NCI-H2171 (cell line): ENCODE measurements around the gene IL1F10.
A peak's percentile ranks its signal among the peaks of the same experiment; 100 is the strongest.
"Not testable (repeated sequence)": the region's sequence is repeated elsewhere in the genome, so short reads cannot be mapped to it uniquely, and the experiment has no call there.

Experiments used
- DNase-seq: peaks from one replicate; lab custom pipeline; 2025; lab: John Stamatoyannopoulos, UW

The IL1F10 gene

DNA sequence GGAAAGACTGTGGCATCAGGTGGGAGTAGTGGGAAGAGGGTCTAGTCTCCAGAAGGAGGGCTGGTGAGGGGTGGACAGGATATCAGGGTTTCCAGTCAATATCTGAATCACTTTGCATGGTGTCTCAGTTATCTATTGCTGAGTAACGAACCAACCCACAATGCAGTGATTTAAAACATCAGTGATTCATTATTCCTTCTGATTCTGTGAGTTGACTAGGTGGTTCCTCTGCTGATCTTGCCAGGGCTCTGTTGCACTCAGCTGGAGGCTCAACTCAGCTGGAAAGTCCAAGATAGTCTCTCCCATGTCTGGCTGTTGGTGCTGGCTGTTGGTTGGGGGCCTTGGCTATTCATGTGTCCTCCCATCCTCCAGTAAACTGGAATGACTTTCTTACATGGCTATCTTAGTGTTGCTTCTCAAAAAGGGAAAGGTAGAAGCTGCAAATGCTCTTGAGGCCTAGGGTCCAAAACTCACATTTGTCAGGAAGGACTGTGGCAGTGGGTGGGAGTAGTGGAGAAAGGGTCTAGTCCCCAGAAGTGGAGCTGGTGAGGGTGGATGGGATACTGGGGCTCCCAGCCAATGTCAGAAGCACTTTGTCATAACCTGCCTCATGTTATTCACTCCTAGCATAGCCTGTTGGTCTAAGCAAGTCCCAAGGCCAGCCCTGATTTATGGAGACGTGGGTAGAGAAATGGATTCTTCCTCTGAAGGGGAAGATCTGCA, 13.9 kb downstream of the IL1F10 start:
- DNase-seq, result no peak

DNA sequence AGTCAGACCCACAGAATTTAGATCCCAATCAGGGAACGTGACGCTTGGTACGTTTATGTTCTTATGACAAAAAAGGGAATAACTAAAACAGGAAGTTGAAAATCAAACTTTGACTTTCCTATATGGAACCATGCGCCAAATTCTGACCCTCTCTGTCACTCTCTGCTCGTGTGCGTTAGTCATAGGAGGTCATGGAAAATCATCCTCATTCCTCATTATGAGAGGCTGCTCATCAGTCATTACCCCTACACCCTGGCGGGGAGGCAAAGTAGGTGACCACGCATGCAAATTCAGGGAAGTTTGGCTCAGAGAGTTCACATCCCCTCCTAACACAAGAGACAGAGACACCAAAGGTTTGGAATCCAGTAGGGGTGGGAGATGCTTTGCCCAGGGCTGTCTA, 15.5 kb downstream of the IL1F10 start:
- no peak for DNase-seq

DNA sequence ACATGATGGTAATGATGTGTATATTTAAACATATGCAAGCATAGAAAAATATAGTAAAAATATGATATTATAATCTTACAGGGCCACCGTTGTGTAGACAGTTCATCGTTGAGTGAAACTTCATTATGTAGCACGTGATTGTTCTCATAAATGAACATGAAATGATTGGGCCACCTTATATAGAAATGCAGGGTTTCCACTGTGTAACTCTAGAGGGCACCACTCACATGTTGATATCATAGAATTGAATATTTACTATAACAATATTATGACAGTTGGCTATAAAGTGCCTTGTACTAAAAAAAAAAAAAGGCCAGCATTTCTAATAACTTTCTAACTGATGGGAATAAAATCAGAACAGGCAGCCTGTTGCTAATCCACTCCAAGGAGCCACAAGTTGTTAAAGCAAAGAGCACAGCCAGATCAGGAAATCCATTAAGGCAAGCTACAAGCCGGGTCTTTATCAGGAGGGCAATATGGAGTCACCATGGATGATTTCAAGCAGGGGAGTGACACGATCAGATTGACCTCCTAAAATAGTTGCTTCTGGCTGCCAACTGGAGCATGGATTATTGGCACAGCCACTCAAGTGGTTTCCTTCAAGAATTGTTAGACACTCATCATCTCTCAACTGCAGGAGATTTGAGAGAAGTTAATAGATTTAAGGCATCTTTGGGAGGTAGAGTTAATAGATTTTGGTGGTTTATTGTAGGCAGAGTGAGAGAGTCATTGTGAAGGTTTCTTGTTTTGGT, 16.7 kb downstream of the IL1F10 start:
- no peak for DNase-seq

DNA sequence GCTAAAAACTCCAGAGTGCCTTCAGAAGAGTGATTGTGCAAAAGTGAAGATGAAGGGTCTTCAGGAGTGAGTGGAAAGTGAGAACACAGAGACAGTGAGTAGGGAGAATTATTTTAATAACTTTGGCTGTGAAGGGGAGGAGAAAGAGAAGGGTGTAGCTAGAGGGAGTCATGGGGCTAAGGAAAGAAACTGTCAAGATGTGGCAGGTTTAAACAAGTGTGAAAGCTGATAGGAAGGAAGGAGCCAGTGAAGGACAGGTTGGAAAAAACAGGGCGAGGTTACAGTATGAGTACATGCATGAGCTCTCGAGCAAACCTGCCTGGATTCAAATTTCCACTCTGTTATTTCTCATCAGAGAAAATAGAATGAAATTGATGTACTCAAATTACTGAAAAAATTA, 17.8 kb downstream of the IL1F10 start:
- DNase-seq, result peak; percentile 1

DNA sequence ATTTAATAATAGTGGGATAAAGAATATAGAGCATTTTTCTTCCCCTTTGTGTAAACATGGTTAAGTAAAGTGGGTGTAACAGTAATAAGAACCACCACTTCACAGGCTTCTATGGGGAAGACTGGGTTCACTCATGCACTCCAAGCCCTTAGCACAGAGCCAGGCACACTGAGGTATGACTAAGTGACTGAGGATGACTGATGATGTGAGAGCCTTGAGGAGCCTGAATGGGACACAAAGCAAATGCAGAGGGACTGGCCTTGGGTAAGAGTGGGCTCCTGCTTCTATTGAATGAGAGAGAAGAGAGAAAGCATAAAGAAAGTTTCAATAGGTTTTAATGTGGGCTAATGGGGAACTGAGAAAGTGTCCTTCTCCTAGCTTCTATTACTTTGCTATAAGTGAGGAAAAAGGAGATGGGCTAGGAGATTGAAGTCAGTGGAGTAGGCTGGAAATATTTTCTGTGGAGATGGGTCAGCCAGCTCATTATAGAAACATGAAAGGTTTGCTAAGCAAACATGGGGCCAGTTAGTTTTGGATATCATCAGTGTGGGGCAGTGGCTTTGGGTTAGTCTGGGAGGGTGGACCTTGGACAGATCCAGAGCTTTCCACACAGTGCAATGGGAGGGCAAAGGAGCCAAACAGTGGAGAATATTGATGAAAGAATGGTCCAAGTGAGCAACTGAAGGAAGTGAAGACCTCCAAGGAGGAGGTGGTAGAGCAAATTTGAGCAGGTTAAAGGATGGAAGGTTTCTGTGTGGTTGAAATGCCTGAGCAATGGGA, 20.6 kb downstream of the IL1F10 start:
- DNase-seq, result no peak

DNA sequence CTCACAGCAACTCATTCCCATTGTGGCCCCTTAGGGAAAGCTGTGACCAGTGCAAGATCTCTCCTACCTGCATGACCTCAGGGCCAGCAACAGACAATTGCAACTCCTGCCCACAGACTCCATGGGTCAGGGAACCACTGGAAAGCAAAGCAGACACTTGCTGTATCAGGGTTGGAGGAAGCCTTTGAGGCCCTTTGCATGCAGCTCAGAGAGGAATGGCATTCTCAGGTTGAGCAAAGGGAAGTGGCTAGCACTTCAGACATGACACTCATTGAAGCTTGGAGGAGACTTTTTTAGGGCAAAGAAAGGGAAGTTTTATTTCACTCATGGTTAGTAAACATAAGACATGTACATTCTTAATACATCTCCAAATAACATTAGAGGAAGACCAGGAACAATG, 22.1 kb downstream of the IL1F10 start:
- no peak for DNase-seq

DNA sequence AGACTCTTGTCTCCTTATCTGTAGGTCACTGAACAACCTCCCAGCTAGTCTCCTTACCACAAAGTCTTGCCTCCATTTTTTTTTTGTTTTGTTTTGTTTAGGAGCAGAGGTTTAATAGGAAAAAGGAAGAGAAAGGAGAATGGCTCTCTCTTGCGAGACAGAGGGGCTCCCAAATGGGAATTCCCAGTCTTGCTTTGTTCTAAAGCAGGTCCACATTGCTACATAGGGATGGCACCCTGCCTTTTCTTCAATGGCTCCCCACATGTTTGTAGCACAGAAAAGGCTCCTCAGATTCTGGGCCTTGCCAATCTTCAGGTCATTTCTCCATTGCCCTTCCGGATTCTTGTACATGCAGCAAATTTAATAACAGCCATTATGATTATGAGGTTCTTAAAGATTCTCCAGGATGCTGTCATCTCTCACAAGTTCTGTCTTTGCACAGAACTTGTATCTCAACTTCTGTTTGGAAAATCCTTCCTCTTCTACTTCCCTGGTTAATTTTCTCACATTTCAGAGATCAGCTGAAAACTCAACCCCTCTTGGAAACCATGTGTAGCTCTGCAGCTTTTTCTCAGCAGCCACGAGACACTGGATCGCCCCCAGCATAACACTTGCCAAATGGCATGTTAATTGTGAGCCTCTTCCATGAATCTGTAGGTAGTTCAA, 23.6 kb downstream of the IL1F10 start:
- no peak for DNase-seq

DNA sequence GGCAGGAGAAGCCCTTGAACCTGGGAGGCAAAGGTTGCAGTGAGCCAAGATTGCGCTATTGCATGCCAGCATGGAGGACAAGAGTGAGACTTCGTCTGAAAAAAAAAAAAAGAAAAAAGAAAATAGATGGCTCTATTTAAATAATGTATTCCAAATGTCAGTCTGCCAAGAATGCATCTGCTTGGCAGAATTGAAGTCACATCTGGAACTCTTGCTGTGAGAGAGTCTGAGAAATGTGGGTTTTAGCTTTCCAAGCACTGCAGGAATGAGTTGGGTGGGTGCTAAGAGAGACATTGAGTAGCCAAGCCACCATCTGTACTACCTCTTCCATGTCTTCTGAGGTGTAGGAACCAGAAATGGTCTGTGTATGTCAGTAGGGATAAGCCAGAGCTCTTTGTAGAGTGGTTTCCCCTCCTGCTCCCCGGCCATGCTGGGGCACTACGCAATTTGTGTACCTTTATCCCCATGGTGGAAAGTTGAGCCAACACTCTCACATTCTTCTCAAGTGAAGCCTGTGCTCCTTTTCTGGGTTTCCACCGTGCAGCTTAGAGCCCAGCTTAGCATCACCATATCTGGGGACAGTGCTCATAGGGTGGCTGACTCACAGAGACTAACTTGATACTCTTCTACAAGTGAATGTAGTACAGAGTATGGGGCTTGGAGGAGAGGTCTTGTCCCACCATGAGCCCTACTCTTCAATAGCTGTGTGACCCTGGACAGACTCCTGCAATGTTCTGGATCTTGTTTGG, 25.3 kb downstream of the IL1F10 start:
- DNase-seq, result no peak

DNA sequence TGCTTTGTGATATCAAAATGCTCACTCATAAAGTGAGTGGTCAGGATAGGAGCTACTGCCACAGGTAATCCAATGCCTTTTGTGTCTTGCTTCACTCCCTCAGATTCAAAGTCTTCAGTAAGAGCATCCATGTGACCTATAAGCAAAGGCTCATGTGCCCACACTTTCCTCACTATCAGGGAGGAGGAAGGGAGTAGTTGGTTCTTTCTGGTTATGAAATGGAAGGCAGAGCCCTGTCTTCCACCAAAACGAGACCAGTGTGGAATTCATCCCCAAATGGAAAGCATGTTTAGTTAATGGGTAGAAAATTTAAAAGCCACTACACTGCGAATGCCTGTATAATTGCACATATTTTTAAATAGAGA, 25.8 kb downstream of the IL1F10 start:
- DNase-seq, result no peak

DNA sequence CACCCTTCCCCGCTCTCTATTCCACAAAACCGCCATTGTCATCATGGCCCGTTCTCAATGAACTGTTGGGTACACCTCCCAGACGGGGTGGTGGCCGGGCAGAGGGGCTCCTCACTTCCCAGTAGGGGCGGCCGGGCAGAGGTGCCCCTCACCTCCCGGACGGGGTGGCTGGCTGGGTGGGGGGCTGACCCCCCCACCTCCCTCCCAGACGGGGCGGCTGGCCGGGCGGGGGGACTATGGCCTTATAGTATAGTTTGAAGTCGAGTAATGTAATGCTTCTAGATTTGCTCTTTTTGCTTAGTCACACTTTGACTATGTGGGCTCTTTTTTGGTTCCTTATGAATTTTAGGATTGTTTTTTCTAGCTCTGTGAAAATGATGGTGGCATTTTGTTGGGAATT, 28.5 kb downstream of the IL1F10 start:
- not testable (repeated sequence) for DNase-seq

DNA sequence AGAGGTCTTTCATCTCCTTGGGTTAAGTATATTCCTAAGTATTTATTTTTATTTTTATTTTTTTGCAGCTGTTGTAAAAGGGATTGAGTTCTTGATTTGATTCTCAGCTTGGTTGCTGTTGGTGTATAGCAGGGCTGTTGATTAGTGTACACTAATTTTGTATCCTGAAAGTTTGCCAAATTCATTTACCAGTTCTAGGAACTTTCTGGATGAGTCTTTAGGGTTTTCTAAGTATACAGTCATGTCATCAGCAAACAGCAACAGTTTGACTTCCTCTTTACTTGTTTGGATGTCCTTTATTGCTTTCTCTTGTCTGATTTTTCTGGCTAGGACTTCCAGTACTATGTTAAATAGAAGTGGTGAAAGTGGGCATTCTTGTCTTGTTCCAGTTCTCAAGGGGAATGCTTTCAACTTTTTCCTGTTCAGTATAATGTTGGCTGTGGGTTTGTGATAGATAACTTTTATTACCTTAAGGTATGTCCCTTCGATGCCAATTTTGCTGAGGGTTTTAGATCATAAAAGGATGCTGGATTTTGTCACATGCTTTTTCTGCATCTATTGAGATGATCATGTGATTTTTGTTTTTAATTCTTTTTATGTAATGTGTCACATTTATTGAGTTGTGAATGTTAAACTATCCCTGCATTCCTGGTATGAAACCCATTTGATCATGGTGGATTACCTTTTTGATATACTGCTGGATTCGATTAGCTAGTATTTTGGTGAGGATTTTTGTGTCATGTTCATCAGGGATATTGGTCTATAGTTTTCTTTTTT, 29.3 kb downstream of the IL1F10 start:
- DNase-seq, result not testable (repeated sequence)

DNA sequence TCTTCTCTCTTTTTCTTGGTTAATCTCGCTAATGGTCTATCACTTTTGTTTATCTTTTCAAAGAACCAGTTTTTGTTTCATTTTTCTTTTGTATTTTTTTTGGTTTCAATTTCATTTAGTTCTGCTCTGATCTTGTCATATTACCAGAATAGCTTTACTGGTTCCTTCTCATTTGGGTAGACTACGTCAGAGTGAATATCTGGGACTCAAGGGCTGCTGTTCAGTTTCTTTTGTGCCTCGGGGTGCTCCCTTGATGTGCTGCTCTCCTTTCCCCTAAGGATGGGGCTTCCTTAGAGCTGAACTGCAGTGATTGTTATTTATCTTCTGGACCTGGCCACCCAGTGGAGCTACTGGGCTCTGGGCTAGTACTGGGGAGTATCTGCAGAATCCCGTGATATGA, 30.3 kb downstream of the IL1F10 start:
- no peak for DNase-seq

DNA sequence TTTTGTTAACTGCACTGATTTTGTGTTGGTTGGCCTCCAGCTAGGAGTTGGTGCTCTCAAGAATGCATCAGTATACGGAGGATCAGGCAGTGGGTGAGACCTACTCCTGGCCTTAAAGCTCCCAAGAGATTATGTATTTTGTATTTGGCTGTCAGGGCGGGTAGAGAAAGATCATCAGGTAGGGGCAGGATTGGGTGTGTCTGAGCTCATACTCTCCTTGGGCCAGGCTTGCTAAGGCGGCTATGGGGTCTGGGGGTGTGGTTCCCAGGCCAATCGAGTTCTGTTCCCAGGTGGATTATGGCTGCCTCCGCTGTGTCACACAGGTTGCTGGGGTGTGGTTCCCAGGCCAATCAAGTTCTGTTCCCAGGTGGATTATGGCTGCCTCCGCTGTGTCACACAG, 30.8 kb downstream of the IL1F10 start:
- DNase-seq, result no peak

DNA sequence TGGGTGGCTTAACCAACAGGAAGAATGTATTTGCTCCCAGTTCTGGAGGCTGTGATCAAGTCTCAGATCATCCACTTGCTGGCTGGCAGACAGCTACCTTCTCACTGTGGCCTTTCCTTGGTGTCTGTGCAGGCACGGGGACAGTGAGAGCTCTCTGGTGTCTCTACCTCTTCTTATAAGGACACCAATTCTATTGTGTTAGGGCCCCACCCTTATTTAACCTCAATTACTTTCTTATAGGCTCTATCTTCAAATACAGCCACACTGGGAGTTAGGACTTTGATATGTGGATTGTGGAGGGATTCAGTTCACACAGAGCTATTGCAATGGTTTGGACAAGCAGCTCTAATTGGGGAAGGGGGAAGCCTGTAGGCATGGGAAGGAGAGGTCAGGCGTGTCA, 34.4 kb downstream of the IL1F10 start:
- DNase-seq, result no peak

DNA sequence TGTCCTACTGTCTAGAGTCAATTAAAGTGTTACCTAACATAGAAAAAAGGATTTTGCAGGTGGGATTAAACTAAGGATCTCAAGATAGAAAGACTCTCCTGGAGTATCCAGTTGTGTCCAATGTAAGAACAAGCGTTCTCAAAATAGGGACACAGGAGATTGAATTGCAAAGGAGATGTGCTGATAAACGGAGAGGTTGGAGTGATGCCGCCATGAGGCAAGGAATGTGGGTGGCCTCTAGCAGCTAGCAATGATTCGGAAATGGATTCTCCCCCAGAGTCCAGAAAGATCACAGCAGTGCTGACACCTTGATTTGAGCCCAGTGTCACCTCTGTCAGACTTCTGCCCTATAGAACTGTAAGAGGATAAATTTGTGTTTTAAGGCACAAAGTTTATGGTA, 35.5 kb downstream of the IL1F10 start:
- no peak for DNase-seq

DNA sequence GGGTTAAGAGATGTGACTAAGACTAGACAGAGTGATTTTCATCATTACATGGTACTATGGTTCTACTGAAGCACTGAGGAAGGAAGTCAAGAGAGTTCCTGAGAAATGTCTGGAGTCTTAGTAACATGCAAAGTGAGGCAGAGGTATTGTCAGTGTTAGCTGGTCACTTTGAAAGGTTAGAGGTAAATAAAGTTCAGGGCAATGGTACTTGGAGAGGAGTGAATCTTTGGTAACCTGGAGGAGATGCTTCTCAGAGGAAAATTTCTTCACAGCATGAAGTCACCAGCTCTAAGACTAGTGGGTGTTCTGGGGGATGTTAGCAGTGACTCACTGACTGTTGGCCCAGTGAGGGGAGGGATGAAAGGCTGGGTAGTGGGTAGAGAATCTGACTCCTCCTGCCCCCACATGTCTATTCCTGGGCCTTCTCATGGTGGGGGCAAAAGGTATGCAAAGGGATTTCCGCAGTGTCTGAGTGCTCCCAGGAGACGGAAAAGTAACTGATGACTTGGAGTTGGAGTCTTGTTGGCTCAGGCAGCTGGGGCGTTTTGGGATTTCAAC, 36.4 kb downstream of the IL1F10 start:
- no peak for DNase-seq

DNA sequence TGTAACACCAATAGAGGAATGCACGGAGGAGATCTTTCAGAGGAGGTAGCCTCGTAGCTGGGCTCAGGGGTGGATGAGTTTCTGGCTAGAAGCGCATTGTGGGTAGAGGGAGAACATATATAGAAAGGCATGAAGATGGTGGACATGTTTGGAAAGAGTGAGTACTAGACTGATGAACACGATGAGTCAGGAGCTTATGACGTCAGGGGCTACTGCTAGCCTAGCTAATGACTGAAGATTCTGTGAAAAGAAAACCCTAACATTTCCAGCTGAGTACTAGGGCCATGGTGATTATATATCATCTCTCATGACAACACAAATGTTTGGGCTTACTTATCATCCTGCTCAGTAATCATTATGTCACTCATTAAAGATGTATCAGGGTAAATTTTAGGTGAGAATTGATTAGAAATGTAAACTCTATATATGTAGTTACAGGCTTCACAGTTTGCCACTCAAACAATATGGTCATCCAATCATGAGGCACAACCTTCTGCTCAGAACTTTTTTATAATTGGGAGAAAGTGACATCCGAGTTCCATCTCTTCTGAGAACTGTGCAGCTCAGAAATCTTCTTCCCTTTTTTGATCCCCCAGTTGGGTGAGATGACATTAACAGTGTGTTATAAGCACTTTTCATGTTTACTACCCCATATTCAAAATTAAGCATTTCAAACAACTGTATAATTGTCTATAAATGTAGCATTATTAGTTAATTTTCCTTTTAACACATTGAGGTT, 37.4 kb downstream of the IL1F10 start:
- DNase-seq, result no peak

DNA sequence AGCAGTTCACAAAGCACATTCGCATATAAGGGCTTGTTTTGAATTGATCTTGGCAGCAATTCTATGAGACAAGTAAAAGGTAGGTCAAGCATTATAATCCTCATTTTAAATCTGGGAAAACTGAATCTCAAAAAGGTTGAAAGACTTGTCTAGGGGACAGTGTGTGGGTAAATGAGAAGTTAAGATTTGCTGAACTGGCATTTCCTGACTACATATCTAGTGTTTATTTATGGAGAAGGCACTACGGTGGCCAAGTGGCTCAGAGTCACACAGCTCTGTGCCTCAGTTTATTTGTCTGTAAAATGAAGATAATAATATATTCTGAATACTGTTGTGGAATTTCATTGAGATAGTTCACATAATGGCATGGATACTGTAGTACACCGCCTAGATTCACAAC, 43.4 kb downstream of the IL1F10 start:
- no peak for DNase-seq

DNA sequence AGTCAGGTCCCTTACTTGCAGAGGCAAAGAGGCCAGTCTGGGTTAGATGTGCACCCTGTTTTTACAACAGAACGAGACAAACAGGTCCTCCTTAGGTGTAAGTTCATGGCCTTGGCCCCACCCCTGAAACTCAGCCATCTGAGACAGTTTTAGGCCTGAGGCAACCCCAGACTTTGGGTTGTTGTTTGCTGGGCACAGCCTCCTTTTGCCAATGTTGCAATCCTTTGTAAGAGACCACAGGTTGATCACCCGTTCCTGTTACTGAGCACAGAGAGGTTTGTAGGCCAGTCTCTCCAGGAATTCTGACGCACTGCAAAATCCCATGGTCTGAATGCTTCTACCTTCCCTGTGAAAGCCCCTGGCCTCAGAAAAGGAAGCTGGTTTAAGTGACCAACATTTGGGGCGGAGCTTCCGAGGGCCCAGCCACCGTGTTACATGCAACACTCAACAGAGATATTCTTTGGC, 44.1 kb downstream of the IL1F10 start:
- no peak for DNase-seq

DNA sequence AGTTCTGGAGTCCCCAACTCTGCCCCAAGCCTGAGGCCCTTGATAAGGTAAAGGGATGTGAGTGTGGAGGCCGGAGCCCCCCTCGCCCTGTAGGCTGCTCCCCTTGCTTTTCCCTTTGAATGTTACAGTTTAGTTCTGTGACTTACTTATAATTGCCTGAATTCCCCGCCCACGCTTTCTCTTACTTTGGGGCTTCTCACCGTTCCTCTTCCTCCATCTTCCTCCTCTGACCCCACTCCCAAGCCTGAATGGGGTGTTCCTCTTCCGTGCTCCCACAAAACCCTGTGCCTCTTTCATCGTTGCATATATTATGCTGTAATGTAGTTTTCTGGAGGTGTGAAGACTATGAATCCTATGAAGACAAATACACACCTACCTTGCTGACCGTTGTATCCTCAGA, 44.7 kb downstream of the IL1F10 start:
- DNase-seq, result no peak
